Effector memory CD4-positive, alpha-beta T cell (primary cell): ENCODE data around the gene MUC5AC.

ENCODE experiments used
- DNase-seq, 3 donors: peaks; one replicate each; pipeline ENCODE4 v3.0.0-alpha.2; 2020
- H3K27ac ChIP-seq: 2 replicates; pipeline ENCODE4 v1.7.0; 2013; ENCODE audit warnings: mild to moderate bottlenecking, low read length, moderate library complexity; ENCODE audit not compliant: insufficient read depth, poor library complexity, severe bottlenecking
- H3K27me3 ChIP-seq: replicated peaks from 2 replicates; pipeline ENCODE4 v1.7.0; 2013; ENCODE audit warnings: mild to moderate bottlenecking, low read length; ENCODE audit not compliant: insufficient read depth, control insufficient read depth, poor library complexity, severe bottlenecking
- H3K36me3 ChIP-seq: 2 replicates; pipeline ENCODE4 v1.7.0; 2013; ENCODE audit warnings: mild to moderate bottlenecking, low read length, moderate library complexity; ENCODE audit not compliant: control insufficient read depth, insufficient read depth
- H3K4me1 ChIP-seq: 2 replicates; pipeline ENCODE4 v1.7.0; 2013; ENCODE audit warnings: low read length, mild to moderate bottlenecking; ENCODE audit not compliant: control insufficient read depth, insufficient read depth, poor library complexity, severe bottlenecking
- H3K4me3 ChIP-seq: 2 replicates; pipeline ENCODE4 v1.7.0; 2013; ENCODE audit warnings: low read length, low read depth, mild to moderate bottlenecking; ENCODE audit not compliant: insufficient read depth, poor library complexity, severe bottlenecking
- H3K9me3 ChIP-seq: 2 replicates; pipeline ENCODE4 v1.7.0; 2013; ENCODE audit warnings: mild to moderate bottlenecking, low read length, moderate library complexity; ENCODE audit not compliant: control insufficient read depth

Gene MUC5AC

DNA sequence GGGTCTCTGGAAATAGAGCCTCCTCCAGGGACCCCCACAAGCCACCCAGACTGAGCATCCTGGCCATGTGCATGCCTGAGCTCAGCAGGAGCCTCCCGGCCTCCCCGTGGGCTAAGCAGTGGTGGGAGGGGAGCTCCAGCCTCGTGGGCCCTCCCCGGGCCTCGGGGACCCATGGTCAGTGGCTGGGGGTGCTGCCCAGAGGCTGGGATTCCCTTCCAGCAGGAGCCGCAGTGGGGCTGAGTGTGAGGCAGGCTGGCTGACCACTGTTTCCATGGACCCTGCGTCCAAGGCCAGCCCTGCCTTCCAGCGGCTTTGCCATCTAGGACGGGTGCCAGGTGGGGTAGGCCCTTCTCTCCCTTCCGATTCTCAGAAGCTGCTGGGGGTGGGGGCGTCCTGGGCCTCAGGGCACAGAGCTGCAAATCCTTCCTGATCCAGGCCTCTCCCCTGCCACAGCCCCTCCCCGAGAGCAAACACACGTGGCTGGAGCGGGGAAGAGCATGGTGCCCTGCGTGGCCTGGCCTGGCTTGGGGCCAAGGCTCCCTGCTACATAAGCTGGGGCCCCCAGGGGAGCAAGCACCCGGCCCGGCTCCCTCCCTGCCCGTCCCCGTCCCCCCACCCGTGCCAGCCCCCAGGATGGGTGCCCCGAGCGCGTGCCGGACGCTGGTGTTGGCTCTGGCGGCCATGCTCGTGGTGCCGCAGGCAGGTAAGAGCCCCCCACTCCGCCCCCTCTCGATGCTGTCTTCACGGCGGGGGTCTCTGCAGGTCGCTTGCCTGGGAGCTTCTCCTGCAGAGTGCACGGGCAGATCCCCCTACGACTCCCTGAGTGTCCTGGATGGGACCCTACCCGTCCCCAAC is 65.0 kb downstream of the MUC5AC start, which contains the start of gene MUC5B:
Gene MUC5B, plus strand, starts transcription at position 576 of the 855 bp plus-strand sequence. Its CDS starts 58 bp downstream, at position 634.
- Histone ChIP-seq H3K9me3 (no peaks in the 10 kb centered on the region), H3K4me1 (no peaks in the 10 kb centered on the region), H3K27ac (no peak within 1 kb of the TSS), H3K27me3 (no peaks in the 10 kb centered on the region), H3K4me3 (no peak within 1 kb of the TSS), H3K36me3 (no peaks in the 10 kb centered on the region)
- DNase-seq, result no peak

DNA sequence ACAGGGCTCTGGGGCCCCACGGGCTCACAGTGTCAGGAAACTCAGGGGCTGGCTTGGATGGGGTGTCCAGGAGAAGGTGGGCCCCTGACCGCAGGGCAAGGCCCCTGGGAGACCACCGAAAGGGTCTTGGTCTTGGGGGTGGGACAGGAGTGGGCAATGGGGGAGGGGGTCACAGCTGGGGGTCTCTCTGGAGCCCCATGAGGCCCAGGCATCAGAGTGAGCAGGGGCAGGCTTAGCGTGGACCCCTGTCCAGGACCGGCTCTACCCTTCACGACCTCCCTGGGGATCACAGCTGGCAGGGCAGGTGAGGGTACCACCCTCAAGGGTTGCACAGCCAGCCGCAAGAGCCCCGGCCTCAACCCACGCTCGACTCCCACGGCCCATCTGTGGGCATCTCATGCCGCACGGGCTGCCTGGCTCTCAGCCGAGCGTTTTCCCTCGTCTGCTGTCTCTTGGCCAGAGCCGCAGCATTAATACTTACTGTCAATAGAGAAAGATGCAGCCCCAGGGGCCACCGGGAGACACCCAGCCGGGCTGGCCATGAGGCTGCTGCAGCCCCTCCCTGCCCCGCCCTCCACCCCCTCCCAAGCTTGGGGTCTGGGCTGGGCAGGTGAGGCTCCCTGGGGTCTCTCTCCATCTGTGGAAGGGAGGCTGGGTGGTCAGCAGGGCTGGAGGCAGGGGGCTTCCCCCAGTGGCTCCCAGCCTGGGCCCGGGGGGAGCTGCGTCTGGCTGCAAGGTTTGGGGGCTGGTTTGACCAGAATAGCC is 65.8 kb downstream of the MUC5AC start:
- Histone ChIP-seq H3K27me3 (no peaks in the 10 kb centered on the region), H3K9me3 (no peaks in the 10 kb centered on the region), H3K27ac (no peak overlapping the region), H3K4me1 (no peaks in the 10 kb centered on the region), H3K4me3 (no peak overlapping the region), H3K36me3 (no peaks in the 10 kb centered on the region)
- DNase-seq, result no peak

DNA sequence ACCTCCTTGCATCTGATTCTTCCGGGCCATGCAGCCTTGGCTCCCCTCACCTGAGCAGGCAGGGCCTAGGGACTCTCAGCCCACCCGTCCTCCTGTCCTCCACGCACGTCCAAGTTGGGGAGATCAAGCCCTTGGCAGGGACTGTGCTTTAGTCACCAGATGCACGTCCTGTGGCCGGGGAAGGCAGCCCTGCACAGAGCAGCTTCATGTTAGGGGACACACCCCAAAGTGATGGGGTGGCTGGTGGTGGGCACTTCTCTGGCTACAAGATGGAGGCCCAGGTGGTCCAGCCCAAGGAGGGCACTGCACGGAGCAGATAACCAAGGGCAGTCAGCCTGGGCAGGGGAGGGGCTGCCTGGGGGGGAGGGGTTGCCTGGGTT is 66.3 kb downstream of the MUC5AC start:
- Histone ChIP-seq H3K36me3 (no peaks in the 10 kb centered on the region), H3K27me3 (no peaks in the 10 kb centered on the region), H3K4me1 (no peaks in the 10 kb centered on the region), H3K27ac (no peak overlapping the region), H3K4me3 (no peak overlapping the region), H3K9me3 (no peaks in the 10 kb centered on the region)
- DNase-seq, result no peak

DNA sequence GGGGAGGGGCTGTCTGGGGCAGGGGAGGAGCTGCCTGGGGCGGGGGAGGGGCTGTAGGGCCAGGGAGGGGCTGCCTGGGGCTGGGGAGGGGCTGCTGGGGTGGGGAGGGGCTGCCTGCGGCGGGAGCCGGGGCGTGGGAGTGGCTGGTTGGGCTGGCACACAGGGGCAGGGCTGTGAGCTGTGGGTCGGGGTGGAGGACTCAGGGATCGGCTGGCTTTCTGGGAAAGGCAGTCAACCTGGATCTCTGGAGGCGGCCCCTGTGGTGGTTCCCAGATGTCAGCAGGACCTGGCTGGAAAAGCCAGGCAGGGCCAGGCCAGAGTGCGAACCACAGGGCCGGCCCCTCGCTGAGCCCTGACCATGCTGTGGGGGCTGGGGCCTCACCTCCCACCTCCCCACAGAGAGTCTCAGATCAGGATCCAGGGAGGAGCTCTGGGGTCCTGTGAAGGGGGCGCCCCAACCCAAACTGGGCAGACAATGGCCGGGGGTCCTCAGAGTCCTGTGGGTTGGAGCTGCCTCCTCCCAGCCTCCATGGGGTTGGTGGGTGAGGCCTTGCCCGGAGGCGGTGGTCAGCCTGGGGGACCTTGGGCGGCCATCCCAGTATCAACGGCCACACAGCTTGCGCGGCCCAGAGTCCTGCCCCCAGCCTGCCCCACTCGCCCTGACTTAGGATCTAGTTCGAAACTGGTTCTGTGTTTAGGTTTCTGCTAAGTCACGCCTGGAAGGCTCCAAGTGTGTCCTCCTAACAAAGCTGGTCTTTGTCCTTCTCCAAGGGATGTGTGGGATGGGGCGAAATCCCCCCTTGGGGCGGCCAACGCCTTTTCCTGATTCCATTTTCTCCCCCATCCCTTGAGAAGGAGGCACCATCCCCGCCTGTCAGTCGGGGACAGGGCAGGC is 67.0 kb downstream of the MUC5AC start:
- no peak overlapping the region for H3K27ac ChIP-seq
- DNase-seq, result no peak
- no peaks in the 10 kb centered on the region for H3K27me3 ChIP-seq
- H3K4me1 ChIP-seq, result no peaks in the 10 kb centered on the region
- H3K36me3 ChIP-seq, result no peaks in the 10 kb centered on the region
- no peaks in the 10 kb centered on the region for H3K9me3 ChIP-seq
- no peak overlapping the region for H3K4me3 ChIP-seq

DNA sequence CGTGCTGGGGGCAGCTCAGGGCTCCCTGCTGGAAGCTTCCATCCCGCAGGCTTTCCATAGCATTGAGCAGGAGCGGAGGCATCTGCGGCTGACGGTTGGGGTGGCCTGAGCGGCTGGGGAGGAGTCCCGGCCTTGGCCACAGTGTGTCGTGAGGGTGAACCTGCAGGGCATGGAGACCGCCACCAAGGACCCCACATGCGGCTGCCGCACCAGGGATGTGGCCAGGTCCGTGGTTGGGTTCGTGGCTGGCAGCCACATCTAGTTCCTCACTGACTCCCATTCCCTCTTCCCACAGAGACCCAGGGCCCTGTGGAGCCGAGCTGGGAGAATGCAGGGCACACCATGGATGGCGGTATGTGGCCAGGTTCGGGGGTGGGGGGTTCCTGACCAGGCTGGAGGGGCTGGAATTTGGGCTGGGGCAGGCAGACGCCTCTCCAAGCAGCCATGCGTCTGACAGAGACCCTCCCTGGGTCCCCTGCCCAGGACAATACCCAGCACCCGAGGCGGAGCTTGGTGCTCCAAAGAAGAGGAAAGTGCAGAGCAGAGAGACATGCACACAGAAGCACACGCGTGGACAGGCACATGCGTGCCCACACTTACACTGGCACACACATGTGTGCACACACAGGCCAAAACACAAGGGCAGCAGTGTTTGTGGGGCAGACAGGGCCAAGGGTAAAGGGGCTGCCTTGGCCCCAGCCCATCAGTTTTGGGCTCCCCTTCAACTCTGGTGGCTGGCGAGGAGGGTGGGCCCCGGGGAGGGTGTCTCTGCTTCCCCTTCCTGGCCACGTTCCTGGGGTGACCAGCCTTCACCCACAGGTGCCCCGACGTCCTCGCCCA is 67.9 kb downstream of the MUC5AC start:
- H3K27me3 ChIP-seq, result no peaks in the 10 kb centered on the region
- H3K4me3 ChIP-seq, result no peak overlapping the region
- no peak for DNase-seq
- H3K4me1 ChIP-seq, result no peaks in the 10 kb centered on the region
- no peaks in the 10 kb centered on the region for H3K36me3 ChIP-seq
- H3K9me3 ChIP-seq, result no peaks in the 10 kb centered on the region
- H3K27ac ChIP-seq, result no peak overlapping the region

DNA sequence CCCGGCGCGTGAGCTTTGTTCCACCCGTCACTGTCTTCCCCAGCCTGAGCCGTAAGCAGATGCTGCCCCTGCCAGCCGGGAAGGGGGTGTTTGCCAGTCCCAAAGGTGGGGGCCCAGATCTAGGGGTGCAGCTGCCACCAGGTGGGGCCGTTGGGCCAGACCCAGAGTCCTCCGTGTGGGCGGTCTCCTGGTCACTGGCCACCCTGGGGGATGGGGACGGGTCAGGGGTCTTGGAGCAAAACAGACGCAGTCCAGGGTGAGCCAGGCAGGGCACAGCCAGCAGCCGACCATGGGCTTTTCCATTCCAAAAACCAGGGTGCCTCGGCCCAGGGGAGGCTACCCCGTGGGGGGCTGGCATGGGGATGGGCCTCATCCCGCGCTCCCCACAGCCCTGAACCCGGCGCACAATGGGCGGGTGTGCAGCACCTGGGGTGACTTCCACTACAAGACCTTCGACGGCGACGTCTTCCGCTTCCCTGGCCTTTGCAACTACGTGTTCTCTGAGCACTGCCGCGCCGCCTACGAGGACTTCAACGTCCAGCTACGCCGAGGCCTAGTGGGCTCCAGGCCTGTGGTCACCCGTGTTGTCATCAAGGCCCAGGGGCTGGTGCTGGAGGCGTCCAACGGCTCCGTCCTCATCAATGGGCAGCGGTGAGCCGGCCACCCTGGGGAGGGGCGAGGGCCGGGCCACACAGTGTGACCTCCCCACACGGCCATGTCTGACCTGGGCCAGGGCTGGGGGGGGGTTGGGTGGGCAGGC is 68.7 kb downstream of the MUC5AC start:
- Histone ChIP-seq H3K4me1 (no peaks in the 10 kb centered on the region), H3K27me3 (no peaks in the 10 kb centered on the region), H3K27ac (no peak overlapping the region), H3K4me3 (no peak overlapping the region), H3K9me3 (no peaks in the 10 kb centered on the region), H3K36me3 (no peaks in the 10 kb centered on the region)
- no peak for DNase-seq

DNA sequence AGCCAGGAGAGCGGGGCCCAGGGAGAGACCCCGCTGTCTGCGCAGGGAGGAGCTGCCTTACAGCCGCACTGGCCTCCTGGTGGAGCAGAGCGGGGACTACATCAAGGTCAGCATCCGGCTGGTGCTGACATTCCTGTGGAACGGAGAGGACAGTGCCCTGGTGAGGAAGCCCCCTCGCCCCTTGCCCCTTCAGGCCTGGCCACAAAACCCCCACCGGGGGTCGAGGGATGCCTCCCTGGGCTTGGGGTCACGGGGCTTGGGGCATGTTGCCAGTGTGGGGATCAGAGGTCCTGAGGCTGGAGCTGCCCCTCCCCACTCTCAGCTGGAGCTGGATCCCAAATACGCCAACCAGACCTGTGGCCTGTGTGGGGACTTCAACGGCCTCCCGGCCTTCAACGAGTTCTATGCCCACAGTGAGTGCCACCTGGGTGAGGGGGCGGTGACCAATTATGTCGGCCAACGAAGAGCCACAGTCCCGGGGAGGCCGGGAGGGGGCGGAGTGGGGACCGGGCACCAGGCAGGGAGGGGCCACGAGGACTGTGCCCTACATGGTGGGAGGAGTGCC is 69.3 kb downstream of the MUC5AC start:
- Histone ChIP-seq H3K27me3 (no peaks in the 10 kb centered on the region), H3K36me3 (no peaks in the 10 kb centered on the region)

DNA sequence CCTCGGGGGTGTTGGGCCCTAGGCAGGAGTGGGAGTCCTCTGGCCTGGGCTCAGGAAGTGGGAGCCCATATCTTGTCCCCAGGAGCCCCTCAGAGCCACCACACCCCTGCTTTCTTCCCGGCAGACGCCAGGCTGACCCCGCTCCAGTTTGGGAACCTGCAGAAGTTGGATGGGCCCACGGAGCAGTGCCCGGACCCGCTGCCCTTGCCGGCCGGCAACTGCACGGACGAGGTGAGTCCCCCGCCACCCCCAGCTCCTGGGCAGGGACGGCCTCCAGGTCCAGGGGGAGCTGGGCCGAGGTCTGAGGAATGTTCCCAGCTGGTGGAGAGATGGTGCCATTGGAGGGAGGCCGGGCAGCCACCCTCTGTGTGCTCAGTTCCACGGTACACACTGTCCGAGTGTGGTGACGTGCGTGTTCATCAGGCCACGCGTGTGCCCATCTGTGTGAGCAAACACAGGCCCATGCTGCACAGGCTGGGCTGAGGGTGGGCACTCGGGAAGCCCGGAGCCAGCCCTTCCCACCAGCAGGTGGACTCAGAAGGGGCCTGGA is 69.9 kb downstream of the MUC5AC start:
- Histone ChIP-seq H3K4me3 (no peak overlapping the region), H3K27me3 (no peaks in the 10 kb centered on the region), H3K4me1 (no peaks in the 10 kb centered on the region), H3K36me3 (no peaks in the 10 kb centered on the region), H3K27ac (no peak overlapping the region), H3K9me3 (no peaks in the 10 kb centered on the region)
- no peak for DNase-seq

More for the DNA sequence above, 69.3 kb downstream of the MUC5AC start:
- Histone ChIP-seq H3K4me1 (no peaks in the 10 kb centered on the region), H3K27ac (no peak overlapping the region), H3K9me3 (no peaks in the 10 kb centered on the region), H3K4me3 (no peak overlapping the region)
- DNase-seq, result no peak
